ENCODE data around the gene TJP2.

- TF ChIP-seq, protein P1, sequence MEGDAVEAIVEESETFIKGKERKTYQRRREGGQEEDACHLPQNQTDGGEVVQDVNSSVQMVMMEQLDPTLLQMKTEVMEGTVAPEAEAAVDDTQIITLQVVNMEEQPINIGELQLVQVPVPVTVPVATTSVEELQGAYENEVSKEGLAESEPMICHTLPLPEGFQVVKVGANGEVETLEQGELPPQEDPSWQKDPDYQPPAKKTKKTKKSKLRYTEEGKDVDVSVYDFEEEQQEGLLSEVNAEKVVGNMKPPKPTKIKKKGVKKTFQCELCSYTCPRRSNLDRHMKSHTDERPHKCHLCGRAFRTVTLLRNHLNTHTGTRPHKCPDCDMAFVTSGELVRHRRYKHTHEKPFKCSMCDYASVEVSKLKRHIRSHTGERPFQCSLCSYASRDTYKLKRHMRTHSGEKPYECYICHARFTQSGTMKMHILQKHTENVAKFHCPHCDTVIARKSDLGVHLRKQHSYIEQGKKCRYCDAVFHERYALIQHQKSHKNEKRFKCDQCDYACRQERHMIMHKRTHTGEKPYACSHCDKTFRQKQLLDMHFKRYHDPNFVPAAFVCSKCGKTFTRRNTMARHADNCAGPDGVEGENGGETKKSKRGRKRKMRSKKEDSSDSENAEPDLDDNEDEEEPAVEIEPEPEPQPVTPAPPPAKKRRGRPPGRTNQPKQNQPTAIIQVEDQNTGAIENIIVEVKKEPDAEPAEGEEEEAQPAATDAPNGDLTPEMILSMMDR (IDR thresholded peaks at IDR 0.05 in 2 of 3, conservative IDR thresholded peaks at IDR 0.05 in 1 of 3; ENCODE audit: control insufficient read depth in 2 of 3, extremely low read depth in 1 of 3, insufficient read depth in 1 of 3, low read depth in 3 of 3, low read length in 3 of 3) = no peak
- no peak for TF ChIP-seq PKNOX1 (IDR thresholded peaks at IDR 0.05)
- no peak for TF ChIP-seq CREB1 (IDR thresholded peaks at IDR 0.05; ENCODE audit: low read depth)
- TF ChIP-seq HDAC6 (IDR thresholded peaks at IDR 0.05; ENCODE audit: unreplicated experiment) = no peak
- TF ChIP-seq, protein P2, sequence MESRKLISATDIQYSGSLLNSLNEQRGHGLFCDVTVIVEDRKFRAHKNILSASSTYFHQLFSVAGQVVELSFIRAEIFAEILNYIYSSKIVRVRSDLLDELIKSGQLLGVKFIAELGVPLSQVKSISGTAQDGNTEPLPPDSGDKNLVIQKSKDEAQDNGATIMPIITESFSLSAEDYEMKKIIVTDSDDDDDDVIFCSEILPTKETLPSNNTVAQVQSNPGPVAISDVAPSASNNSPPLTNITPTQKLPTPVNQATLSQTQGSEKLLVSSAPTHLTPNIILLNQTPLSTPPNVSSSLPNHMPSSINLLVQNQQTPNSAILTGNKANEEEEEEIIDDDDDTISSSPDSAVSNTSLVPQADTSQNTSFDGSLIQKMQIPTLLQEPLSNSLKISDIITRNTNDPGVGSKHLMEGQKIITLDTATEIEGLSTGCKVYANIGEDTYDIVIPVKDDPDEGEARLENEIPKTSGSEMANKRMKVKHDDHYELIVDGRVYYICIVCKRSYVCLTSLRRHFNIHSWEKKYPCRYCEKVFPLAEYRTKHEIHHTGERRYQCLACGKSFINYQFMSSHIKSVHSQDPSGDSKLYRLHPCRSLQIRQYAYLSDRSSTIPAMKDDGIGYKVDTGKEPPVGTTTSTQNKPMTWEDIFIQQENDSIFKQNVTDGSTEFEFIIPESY (IDR thresholded peaks at IDR 0.05) = no peak
- no peak for TF ChIP-seq POLR2A (IDR thresholded peaks at IDR 0.05; ENCODE audit: low read depth, low read length)
- no peak for TF ChIP-seq ATF2 (IDR thresholded peaks at IDR 0.05; ENCODE audit: low read length)
- TF ChIP-seq USF2 (IDR thresholded peaks at IDR 0.05; ENCODE audit: borderline replicate concordance, low read depth, low read length) = no peak
- TF ChIP-seq RFX5 (IDR thresholded peaks at IDR 0.05; ENCODE audit: low read depth, low read length) = no peak
- no peak for TF ChIP-seq MXI1 (IDR thresholded peaks at IDR 0.05; ENCODE audit: low read depth, low read length)
- no peak for TF ChIP-seq ZBED1 (IDR thresholded peaks at IDR 0.05; ENCODE audit: borderline replicate concordance)
- TF ChIP-seq IKZF1 (conservative IDR thresholded peaks at IDR 0.05) = no peak
- no peak for TF ChIP-seq RBBP5 (conservative IDR thresholded peaks at IDR 0.05)
Measured at GRCh38 chr9:69295872-69296552, 121.9 kb downstream of the TJP2 start.

All from GM12878 (cell line).